Stimulated activated CD4-positive, alpha-beta T cell treated with anti-CD3 and anti-CD28 coated beads, TNF-alpha, amount 100 ng/mL, for 4 hours (primary cell): ENCODE data around the gene CGB3.
"Not testable (repeated sequence)": the region's sequence is repeated elsewhere in the genome, so short reads cannot be mapped to it uniquely, and the experiment has no call there.

Source experiments
- DNase-seq, 3 experiments: peaks; one replicate each; pipeline ENCODE4 v3.0.0-alpha.2; 2020; ENCODE audit warnings: low read depth in 3 of 3

Gene CGB3

GRCh38 chr19:49024233-49024632 is at the start of gene CGB3:
CGB3 (minus strand) TSS chr19:49024333; CDS start chr19:49023971, 362 bp downstream.
- not testable (repeated sequence) for DNase-seq

DNA sequence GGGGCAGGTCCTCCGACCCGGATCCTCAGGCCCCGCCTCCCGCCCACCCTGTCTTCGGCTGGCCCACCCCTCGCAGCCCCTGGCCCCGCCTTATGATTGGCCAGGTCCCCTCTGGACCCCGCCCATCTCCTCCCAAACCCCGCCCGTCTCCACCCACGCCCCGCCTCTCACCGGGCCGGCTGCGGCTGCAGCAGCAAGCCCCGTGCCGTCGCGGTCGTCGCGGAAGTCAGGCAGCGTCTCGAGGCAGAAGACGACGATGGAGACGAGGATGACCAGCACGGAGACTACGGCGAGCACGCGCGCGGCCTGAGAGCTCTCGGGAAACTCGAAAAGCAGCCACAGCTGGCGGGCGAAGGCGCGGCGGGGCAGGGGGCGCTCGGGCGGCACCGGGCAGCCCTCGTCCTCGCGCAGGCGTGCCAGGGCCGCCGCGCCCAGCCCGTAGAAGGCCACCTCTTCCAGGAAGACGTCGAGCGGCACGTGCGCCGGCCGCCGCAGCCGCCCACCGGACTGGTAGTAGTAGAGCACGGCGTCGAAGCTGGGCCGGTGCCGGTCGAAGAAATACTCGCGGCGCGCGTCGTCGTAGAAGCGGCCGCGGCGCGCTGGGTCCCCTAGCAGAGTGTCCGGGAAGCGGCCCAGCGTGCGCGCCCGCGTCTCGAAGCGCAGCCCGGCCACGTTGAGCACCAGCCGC is 47.9 kb upstream of the CGB3 start:
- peak in 2 of 3 experiments; percentile 15 to 27 for DNase-seq

GRCh38 chr19:49070416-49070815 is 46.3 kb upstream of the CGB3 start:
- DNase-seq: no peak

GRCh38 chr19:49069026-49069425 is 44.9 kb upstream of the CGB3 start:
- DNase-seq: no peak

- no peak for DNase-seq
These were observed 43.4 kb upstream of the CGB3 start for GRCh38 chr19:49067554-49067953.

DNA sequence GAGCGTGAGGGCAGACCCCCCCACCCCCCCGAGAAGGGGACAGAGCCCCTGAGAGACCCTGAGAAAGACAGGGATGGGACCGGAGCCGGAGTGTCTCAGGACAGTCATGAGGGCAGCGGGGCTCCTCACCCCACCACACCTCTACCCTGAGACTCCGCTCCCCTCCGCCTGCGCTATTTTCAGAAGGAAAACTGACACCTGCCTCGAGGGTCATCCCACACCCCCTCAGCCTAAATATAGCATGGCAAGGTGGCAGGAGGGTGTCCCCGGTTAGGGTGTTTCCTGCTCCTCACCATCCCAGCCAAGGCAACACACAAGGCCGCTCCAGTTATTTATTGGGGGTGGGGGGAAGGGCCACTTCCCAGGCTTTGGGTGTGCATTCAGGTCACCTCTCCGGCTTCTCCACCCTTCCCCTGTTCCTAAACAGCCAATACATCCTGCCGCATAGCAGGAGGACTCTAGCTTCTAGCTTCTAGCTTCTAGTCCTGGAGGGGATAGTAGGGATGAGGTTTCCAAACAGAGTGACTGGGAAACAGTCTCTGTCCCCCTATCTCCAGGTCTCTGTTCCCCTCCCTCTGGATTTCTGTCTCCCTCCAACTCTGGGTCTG is 41.9 kb upstream of the CGB3 start:
- no peak for DNase-seq

GRCh38 chr19:49064768-49065611 is 40.9 kb upstream of the CGB3 start, which contains the start of gene NTF4:
NTF4 (minus strand) TSS chr19:49064818; CDS start chr19:49061997, 2,821 bp downstream.
- no peak for DNase-seq

DNA sequence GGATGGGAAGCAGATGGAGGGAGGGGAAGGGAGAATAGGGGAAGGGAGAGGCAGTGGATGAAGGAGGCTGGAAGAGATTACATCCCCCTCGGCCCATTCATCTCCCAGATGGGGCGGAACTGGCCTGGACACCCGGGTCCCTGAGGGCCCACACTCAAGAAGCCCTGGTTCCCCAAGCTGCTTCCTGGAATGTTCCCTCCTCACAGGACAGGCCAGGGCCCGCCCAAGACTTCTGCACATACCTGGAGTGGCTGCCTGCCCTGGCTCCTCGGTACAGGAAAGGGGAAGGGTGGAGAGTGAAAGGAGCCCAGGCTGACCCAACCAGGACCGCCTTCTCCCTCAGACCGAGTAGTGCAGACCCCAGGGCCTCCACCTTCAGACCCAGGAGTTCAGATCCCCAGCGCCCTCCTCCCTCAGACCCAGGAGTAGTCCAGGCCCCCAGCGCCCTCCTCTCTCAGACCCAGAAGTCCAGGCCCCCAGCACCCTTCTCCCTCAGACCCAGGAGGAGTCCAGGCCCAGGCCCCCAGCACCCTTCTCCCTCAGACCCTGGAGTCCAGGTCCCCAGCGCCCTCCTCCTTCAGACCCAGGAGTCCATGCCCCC is 40.0 kb upstream of the CGB3 start:
- DNase-seq: no peak

- DNase-seq: no peak
These were observed 37.3 kb upstream of the CGB3 start for GRCh38 chr19:49061445-49061844.

GRCh38 chr19:49061000-49061399 is 36.9 kb upstream of the CGB3 start:
- no peak for DNase-seq

DNA sequence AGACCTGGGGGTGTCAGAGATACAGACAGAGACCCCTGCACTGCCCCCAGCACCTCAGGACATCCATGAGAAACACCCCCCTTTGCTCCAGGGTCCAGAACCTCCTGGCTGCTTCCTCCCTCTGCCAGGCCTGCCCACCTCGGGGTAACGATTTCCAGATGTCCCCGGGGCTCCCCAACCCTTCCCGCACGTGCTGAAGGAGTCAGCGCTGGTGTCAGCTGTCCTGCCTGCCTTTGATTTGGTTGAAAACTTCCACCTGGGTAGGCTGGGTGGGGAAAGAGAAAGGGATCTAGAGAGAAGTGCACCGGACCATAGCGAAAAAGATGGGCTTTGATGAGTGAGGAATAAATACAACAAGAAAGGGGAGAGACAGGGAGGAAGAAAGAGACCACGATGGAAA is 34.9 kb upstream of the CGB3 start:
- no peak for DNase-seq

GRCh38 chr19:49058562-49058961 is 34.4 kb upstream of the CGB3 start:
- DNase-seq: no peak

DNA sequence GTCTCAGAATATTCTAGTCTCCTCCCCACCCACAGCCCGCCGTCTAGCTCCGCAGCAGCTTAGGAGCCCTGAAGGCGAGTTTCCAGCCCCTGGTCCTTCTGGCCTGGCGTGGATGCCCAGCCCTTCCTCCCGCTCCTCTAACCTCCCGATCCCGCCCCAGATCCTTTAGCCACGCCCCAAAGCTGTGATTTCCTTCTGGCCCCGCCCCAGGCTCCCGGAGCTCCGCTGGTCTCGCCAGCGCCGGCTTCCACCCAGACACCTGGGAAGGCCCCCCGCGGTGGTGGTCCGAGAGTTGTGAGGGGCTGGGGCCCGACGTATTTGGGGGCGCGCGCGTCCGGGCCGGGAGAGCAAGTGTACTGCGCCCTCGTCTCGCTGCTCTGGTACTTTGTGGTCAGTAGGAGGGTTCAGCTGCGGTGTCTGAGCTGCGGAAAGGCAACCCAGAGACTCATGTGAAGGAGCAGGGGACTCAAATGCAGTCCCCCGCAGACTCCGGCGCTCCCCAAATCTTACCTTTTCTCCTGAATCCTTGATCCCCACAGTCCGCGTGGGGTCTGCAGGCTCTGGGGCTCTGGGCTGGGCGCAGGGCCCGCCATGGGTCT is 33.6 kb upstream of the CGB3 start, which contains the start of gene CGB7:
TSS of gene CGB7 (minus strand) at position 114 of the 599 bp plus-strand sequence. CDS start 2,374 bp downstream, outside the sequence.
- DNase-seq: peak in 1 of 3 experiments; percentile 22

GRCh38 chr19:49056902-49057596 is 32.9 kb upstream of the CGB3 start:
- DNase-seq: not testable (repeated sequence)

DNA sequence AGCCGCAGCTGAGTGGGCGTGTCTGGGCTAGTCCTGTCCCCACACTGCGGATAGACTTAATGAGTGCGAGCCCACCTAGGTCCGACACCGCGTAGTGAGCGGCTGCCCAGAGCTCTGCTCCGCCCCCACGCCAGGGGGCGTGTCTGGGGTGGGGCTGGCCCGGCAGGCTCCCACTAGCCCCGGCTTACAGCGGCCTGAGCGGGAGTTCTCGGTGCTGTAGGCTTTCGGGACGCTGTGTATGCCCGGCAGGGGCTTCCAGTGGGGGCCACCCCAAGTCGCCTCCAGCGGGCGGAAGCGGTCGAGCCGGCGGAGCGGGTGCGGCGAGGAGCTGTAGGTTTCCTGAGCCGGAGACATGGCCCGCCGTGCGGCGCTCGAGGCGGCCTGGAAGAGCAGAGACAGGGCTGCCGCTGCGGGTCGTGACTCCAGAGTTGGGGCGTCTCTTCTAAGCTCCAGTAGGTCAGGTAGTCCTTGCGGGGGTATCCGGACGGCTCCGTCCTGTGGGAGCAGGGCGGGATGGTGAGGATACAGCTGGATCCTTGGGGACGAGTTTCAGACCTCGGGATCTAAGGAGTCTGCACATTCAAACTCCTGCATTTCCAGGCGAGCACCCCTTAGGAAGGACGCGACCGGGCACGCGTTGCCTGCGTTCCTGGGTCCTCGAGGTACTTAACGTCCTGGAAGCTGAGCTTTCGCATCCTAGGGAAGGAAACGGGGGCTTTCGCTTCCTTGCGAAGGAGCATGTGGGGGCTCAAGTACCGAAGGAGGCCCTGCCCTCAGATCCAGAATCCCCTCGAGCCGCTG is 32.2 kb upstream of the CGB3 start:
- DNase-seq: peak; percentile 18 to 39 (median 36)

DNA sequence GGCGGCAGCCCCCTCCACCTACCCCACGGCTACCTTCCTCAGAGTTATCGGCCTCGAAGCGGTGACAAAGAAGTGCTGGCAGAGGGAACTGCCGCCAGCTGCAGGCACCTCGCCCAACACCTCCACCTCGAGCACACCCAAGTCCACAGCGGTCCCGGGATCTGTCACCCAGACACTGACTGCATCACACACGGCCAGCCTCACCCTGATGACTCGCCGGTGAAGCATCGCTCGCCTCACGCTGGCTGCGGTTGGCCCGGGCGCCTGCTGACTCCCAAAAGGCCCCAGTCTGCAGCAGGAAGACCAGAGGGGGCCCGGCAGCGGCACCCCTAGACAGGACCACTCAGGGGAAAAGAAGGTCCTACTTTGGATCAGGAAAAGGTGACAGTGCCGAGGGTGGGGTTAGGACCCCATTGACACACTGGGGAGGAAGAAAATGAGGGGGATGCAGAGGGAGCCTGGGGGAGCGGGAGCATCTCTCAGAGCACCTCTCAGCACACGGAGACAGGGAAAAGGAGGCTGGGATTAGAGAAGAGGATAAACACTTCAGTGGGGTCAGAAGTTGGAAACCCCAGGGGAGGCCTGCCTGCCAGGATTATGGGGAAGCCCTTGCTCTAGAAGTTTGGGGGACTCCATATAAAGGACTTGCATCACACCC is 26.4 kb upstream of the CGB3 start:
- not testable (repeated sequence) for DNase-seq

GRCh38 chr19:49049834-49050233 is 25.7 kb upstream of the CGB3 start:
- DNase-seq: not testable (repeated sequence)

DNA sequence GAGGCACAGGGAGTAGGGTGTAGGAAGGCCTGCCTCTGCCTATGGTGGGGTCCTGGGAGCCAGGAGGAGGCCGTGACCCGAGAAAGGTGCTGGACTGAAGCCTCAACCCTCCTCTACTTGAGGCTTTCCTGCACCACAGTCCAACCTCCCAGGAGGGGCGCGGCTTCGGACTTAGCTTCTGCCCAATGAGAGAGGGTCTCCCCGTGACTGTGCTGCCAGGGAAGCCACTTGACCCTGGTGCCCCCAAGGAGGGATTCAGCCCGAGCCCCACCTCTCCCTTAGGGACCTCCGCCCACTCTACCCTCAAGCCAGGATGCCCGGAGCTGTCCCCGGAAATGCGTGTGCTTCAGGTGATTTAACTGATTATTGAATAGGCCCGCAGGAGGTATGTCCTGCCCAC is 24.9 kb upstream of the CGB3 start, which contains the start of gene CGB8:
TSS of gene CGB8 (minus strand) at position 101 of the 400 bp plus-strand sequence. CDS start 372 bp downstream, outside the sequence.
- DNase-seq: not testable (repeated sequence)

DNA sequence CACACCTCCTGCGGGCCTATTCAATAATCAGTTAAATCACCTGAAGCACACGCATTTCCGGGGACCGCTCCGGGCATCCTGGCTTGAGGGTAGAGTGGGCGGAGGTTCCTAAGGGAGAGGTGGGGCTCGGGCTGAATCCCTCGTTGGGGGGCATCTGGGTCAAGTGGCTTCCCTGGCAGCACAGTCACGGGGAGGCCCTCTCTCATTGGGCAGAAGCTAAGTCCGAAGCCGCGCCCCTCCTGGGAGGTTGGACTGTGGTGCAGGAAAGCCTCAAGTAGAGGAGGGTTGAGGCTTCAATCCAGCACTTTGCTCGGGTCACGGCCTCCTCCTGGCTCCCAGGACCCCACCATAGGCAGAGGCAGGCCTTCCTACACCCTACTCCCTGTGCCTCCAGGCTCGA is 19.4 kb upstream of the CGB3 start, which contains the start of gene CGB5:
TSS of gene CGB5 (plus strand) at position 301 of the 400 bp plus-strand sequence. CDS start 362 bp downstream, outside the sequence.
- DNase-seq: not testable (repeated sequence)
